ENCODE results near the gene SURF6.
"Not testable (repeated sequence)": the region's sequence is repeated elsewhere in the genome, so short reads cannot be mapped to it uniquely, and the experiment has no call there.

SURF6 gene

GRCh38 chr9:133321411-133321935, 14.5 kb downstream of the SURF6 start:
- Histone ChIP-seq H3K27me3 (ENCODE audit: insufficient read depth, poor library complexity, severe bottlenecking) (peaks cover 3% of the 10 kb centered on the region), H3K4me3 (replicated peaks; ENCODE audit: insufficient read depth, low read length) (no peak overlapping the region), H3K27ac (replicated peaks) (no peak overlapping the region)
- TF ChIP-seq, protein P1, sequence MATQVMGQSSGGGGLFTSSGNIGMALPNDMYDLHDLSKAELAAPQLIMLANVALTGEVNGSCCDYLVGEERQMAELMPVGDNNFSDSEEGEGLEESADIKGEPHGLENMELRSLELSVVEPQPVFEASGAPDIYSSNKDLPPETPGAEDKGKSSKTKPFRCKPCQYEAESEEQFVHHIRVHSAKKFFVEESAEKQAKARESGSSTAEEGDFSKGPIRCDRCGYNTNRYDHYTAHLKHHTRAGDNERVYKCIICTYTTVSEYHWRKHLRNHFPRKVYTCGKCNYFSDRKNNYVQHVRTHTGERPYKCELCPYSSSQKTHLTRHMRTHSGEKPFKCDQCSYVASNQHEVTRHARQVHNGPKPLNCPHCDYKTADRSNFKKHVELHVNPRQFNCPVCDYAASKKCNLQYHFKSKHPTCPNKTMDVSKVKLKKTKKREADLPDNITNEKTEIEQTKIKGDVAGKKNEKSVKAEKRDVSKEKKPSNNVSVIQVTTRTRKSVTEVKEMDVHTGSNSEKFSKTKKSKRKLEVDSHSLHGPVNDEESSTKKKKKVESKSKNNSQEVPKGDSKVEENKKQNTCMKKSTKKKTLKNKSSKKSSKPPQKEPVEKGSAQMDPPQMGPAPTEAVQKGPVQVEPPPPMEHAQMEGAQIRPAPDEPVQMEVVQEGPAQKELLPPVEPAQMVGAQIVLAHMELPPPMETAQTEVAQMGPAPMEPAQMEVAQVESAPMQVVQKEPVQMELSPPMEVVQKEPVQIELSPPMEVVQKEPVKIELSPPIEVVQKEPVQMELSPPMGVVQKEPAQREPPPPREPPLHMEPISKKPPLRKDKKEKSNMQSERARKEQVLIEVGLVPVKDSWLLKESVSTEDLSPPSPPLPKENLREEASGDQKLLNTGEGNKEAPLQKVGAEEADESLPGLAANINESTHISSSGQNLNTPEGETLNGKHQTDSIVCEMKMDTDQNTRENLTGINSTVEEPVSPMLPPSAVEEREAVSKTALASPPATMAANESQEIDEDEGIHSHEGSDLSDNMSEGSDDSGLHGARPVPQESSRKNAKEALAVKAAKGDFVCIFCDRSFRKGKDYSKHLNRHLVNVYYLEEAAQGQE (IDR thresholded peaks at IDR 0.05; ENCODE audit: insufficient replicate concordance, low read depth): no peak
- TF ChIP-seq GABPA (IDR thresholded peaks at IDR 0.05; ENCODE audit: low read depth): no peak
- TF ChIP-seq POLR2AphosphoS5 (IDR thresholded peaks at IDR 0.05; ENCODE audit: low read depth): no peak
- TF ChIP-seq CTCF (IDR thresholded peaks at IDR 0.05; ENCODE audit: insufficient read depth, low read length): no peak
- no peak for TF ChIP-seq SPI1 (IDR thresholded peaks at IDR 0.05; ENCODE audit: borderline replicate concordance, low read depth)
- no peak for DNase-seq (ENCODE audit: low read depth in 1 of 2, low spot score in 1 of 2)

GRCh38 chr9:133320421-133320881, 15.5 kb downstream of the SURF6 start:
- DNase-seq (ENCODE audit: low read depth in 1 of 2, low spot score in 1 of 2): no peak
- no peak for TF ChIP-seq CTCF (IDR thresholded peaks at IDR 0.05; ENCODE audit: insufficient read depth, low read length)
- no peak for TF ChIP-seq POLR2AphosphoS5 (IDR thresholded peaks at IDR 0.05; ENCODE audit: low read depth)
- no peak for TF ChIP-seq SPI1 (IDR thresholded peaks at IDR 0.05; ENCODE audit: borderline replicate concordance, low read depth)
- TF ChIP-seq, protein P1 (IDR thresholded peaks at IDR 0.05; ENCODE audit: insufficient replicate concordance, low read depth): no peak
- TF ChIP-seq GABPA (IDR thresholded peaks at IDR 0.05; ENCODE audit: low read depth): no peak
- peaks cover 3% of the 10 kb centered on the region for H3K27me3 ChIP-seq (ENCODE audit: insufficient read depth, poor library complexity, severe bottlenecking)
- H3K27ac ChIP-seq (replicated peaks): no peak overlapping the region
- no peak overlapping the region for H3K4me3 ChIP-seq (replicated peaks; ENCODE audit: insufficient read depth, low read length)

DNA sequence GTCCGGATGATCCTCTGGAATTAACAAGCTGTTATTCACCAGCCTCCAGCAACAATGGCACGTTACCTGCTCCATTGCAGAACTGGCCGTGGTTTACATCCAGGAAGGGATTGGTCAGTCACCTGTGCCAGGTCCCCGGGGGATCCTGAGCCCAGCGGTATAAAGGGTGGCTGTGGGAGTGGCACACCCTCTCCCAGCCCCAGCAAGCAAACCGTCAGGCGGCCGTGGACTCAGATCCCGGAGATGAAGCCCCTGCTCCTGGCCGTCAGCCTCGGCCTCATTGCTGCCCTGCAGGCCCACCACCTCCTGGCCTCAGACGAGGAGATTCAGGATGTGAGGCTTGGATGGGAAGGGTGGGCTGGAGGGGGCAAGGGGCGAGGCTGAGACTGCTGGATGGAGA, 18.4 kb downstream of the SURF6 start:
- not testable (repeated sequence) for DNase-seq (ENCODE audit: low read depth in 1 of 2, low spot score in 1 of 2); H3K27me3 ChIP-seq (ENCODE audit: insufficient read depth, poor library complexity, severe bottlenecking); H3K4me3 ChIP-seq (replicated peaks; ENCODE audit: insufficient read depth, low read length); H3K27ac ChIP-seq (replicated peaks)

GRCh38 chr9:133315997-133316396, 20.0 kb downstream of the SURF6 start:
- no peak overlapping the region for H3K4me3 ChIP-seq (replicated peaks; ENCODE audit: insufficient read depth, low read length)
- TF ChIP-seq, protein P1 (IDR thresholded peaks at IDR 0.05; ENCODE audit: insufficient replicate concordance, low read depth): no peak
- TF ChIP-seq GABPA (IDR thresholded peaks at IDR 0.05; ENCODE audit: low read depth) (no peak), POLR2AphosphoS5 (IDR thresholded peaks at IDR 0.05; ENCODE audit: low read depth) (no peak), CTCF (IDR thresholded peaks at IDR 0.05; ENCODE audit: insufficient read depth, low read length) (no peak), SPI1 (IDR thresholded peaks at IDR 0.05; ENCODE audit: borderline replicate concordance, low read depth) (no peak)
- no peaks in the 10 kb centered on the region for H3K27me3 ChIP-seq (ENCODE audit: insufficient read depth, poor library complexity, severe bottlenecking)
- DNase-seq (ENCODE audit: low read depth in 1 of 2, low spot score in 1 of 2): no peak
- H3K27ac ChIP-seq (replicated peaks): no peak overlapping the region

All from HL-60 (cell line).